ENCODE results near the gene LIPF. TPM values are rescaled to one million over a fixed set of nuclear protein-coding genes. Genes with fewer than 3 reads are reported as not detected.

Gene LIPF
- total RNA-seq, 1 donor from 2014 or later, result not detected

DNA sequence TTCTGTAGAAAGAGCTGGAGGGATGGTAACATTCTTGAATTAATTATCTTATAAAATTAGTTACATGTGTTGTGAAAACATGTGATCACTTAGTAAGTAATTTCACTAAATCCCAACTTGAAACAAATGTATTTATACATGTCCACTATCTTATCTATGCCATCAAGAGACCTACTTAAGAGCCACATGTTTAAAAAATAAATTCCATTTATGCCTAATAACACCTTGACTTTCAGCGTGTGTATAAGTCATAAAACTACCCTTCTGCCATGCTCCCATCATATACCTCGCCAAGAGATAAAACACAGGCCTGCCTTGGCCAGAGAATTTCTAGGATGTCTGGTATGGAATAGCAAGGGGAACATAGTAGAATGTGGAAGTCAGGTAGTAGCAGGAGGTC is 40.4 kb upstream of the LIPF start:
- no peak overlapping the region for H3K4me3 ChIP-seq (ENCODE audit: low read depth, low read length)
- H3K36me3 ChIP-seq (ENCODE audit: control insufficient read depth, insufficient read depth, low read length), result no peaks in the 10 kb centered on the region
- no peaks in the 10 kb centered on the region for H3K27me3 ChIP-seq (ENCODE audit: control insufficient read depth, insufficient read depth, low read length)
- TF ChIP-seq, protein P1, sequence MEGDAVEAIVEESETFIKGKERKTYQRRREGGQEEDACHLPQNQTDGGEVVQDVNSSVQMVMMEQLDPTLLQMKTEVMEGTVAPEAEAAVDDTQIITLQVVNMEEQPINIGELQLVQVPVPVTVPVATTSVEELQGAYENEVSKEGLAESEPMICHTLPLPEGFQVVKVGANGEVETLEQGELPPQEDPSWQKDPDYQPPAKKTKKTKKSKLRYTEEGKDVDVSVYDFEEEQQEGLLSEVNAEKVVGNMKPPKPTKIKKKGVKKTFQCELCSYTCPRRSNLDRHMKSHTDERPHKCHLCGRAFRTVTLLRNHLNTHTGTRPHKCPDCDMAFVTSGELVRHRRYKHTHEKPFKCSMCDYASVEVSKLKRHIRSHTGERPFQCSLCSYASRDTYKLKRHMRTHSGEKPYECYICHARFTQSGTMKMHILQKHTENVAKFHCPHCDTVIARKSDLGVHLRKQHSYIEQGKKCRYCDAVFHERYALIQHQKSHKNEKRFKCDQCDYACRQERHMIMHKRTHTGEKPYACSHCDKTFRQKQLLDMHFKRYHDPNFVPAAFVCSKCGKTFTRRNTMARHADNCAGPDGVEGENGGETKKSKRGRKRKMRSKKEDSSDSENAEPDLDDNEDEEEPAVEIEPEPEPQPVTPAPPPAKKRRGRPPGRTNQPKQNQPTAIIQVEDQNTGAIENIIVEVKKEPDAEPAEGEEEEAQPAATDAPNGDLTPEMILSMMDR (IDR thresholded peaks at IDR 0.05; ENCODE audit: insufficient read depth, low read length, severe bottlenecking), result no peak
- FAIRE-seq (no peak), DNase-seq (ENCODE audit: low read depth) (no peak)

DNA sequence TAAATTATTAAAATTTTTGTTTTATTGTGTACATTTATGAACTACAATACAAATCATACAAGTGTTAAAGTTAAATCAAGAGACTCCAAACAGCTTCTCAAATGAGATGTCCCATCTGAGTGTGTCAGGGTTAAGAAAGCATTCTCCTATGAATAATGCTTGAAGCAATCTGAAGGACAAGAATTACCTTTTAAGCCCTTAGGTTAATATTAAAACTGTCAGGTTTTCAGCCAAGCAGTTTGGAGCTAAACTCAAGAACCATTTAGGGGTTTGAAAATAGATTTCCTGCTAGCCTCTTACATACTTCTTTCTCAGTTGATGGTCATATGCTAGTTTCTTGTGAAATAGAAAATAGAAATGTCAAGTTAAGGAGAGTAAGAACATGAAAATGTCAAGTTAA is 39.4 kb upstream of the LIPF start:
- Histone ChIP-seq H3K4me3 (ENCODE audit: low read depth, low read length) (no peak overlapping the region), H3K36me3 (ENCODE audit: control insufficient read depth, insufficient read depth, low read length) (no peaks in the 10 kb centered on the region), H3K27me3 (ENCODE audit: control insufficient read depth, insufficient read depth, low read length) (no peaks in the 10 kb centered on the region)
- FAIRE-seq (no peak), DNase-seq (ENCODE audit: low read depth) (no peak)
- TF ChIP-seq, protein P1 (IDR thresholded peaks at IDR 0.05; ENCODE audit: insufficient read depth, low read length, severe bottlenecking), result no peak

DNA sequence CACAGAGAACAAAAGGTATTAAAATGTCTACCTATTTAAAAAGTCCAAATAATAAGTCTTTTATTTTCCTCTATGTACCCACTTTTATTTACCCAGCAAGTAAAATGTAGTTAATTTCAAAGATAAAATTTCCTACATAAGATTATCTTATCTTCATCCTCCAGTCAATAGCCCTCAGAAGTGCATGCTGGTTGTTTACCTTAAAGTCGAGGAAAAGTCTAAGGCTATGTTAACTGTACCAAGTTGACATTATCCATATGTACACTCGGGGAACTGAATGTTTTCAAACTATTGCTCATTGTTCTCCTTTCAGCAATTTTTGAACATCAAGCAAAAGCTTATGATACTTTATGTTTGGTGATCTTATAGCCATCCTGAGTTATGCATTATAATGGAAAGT is 24.1 kb upstream of the LIPF start:
- TF ChIP-seq, protein P1 (IDR thresholded peaks at IDR 0.05; ENCODE audit: insufficient read depth, low read length, severe bottlenecking), result no peak
- DNase-seq (ENCODE audit: low read depth) (no peak), FAIRE-seq (no peak)
- H3K4me3 ChIP-seq (ENCODE audit: low read depth, low read length), result no peak overlapping the region
- H3K27me3 ChIP-seq (ENCODE audit: control insufficient read depth, insufficient read depth, low read length), result no peaks in the 10 kb centered on the region
- no peaks in the 10 kb centered on the region for H3K36me3 ChIP-seq (ENCODE audit: control insufficient read depth, insufficient read depth, low read length)

DNA sequence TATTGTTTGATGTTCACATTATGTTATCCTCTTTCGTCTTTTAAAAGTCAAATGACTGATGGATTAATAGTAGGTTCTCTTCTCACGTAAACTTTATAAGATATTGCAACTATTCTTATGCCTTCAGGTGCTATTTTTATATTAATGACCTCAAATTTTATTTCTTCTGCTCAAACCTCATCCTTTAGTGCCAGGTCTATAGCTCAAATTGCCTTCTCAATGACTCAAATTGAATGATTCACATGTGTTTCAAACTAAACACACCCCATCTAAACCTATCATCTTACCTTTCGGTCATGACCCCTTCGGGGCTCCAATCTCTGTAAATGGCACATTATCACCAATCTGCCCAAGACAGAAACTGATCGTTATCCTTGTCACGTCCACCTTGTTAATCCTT is 22.0 kb upstream of the LIPF start:
- no peaks in the 10 kb centered on the region for H3K36me3 ChIP-seq (ENCODE audit: control insufficient read depth, insufficient read depth, low read length)
- peak; percentile 76 for DNase-seq (ENCODE audit: low read depth)
- FAIRE-seq, result no peak
- H3K27me3 ChIP-seq (ENCODE audit: control insufficient read depth, insufficient read depth, low read length), result no peaks in the 10 kb centered on the region
- no peak overlapping the region for H3K4me3 ChIP-seq (ENCODE audit: low read depth, low read length)
- TF ChIP-seq, protein P1 (IDR thresholded peaks at IDR 0.05; ENCODE audit: insufficient read depth, low read length, severe bottlenecking), result no peak

DNA sequence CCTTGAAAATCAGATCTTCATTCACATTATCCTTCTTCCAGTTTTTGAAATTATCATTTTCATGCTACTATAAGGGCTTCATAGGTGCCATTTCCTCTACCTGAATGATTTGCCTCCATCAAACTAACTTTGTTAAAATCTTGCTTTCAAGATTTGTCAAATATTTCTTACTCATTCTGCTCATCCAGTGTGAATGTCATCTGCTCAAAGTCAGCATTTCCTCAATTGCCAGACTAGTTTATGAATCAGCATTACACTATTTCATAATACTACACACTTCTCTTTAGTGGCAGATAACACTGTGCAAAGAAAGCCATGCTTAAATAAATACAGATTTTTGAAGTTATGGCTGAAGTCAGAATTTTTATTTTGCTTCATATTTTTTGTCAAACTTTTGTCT is 21.3 kb upstream of the LIPF start:
- no peaks in the 10 kb centered on the region for H3K36me3 ChIP-seq (ENCODE audit: control insufficient read depth, insufficient read depth, low read length)
- DNase-seq (ENCODE audit: low read depth) (peak; percentile 89), FAIRE-seq (no peak)
- no peaks in the 10 kb centered on the region for H3K27me3 ChIP-seq (ENCODE audit: control insufficient read depth, insufficient read depth, low read length)
- H3K4me3 ChIP-seq (ENCODE audit: low read depth, low read length), result no peak overlapping the region
- TF ChIP-seq, protein P1 (IDR thresholded peaks at IDR 0.05; ENCODE audit: insufficient read depth, low read length, severe bottlenecking), result no peak

DNA sequence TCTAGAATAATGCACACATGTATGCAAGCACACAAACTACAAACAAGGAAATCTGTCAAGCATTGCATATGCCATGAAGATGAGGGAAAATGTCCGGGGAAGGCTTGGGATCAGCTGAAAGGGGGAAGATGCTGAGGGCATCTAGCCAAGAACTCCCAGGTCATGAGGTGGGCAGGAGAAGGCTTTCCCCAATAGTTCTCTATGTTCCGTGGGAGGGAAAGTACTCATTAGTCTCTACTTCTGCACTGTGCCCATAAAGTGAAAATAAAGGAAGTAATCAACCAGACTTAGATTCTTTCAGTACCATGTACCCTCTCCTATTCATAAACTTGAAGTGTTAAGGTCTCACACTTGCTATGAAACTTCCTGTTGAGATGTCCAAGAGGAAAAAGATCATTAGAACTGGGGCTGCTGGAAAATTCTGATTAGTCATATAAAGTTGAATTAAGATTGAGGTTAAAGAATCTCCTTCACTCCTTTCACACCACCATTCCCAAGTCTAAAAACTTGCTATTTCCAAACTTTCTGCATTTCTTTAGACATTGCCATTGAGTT is 17.1 kb upstream of the LIPF start:
- Histone ChIP-seq H3K36me3 (ENCODE audit: control insufficient read depth, insufficient read depth, low read length) (no peaks in the 10 kb centered on the region), H3K27me3 (ENCODE audit: control insufficient read depth, insufficient read depth, low read length) (no peaks in the 10 kb centered on the region), H3K4me3 (ENCODE audit: low read depth, low read length) (no peak overlapping the region)
- TF ChIP-seq, protein P1 (IDR thresholded peaks at IDR 0.05; ENCODE audit: insufficient read depth, low read length, severe bottlenecking), result no peak
- FAIRE-seq (no peak), DNase-seq (ENCODE audit: low read depth) (no peak)
